Measurements from ENCODE around the gene SLC35F3.
A peak's percentile ranks its signal among the peaks of the same experiment; 100 is the strongest.
"Not testable (repeated sequence)": the region's sequence is repeated elsewhere in the genome, so short reads cannot be mapped to it uniquely, and the experiment has no call there.

SLC35F3 gene

GRCh38 chr1:234185438-234185837 is 281.0 kb downstream of the SLC35F3 start:
- no peak for DNase-seq (ENCODE audit: low read depth in 2 of 3, low spot score in 1 of 3)

GRCh38 chr1:234186037-234186688 is 281.7 kb downstream of the SLC35F3 start:
- DNase-seq (ENCODE audit: low read depth in 2 of 3, low spot score in 1 of 3) = peak in 1 of 3 donors; percentile 21

DNA sequence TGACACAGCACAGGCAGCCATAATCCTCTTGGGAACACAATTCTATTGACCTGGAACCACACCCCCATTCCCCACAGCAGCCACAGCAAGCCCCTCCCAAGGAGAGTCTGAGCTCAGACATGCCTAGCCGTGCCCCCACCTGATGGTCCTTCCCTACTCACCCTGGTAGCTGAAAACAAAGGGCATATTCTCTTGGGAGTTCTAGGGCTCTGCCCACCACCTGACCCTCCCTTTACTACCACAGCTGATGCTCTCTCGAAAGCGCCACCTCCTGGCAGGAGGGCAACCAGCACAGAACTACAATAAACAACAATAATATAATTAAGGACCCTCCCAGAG is 283.9 kb downstream of the SLC35F3 start:
- DNase-seq (ENCODE audit: low read depth in 2 of 3, low spot score in 1 of 3) = no peak

DNA sequence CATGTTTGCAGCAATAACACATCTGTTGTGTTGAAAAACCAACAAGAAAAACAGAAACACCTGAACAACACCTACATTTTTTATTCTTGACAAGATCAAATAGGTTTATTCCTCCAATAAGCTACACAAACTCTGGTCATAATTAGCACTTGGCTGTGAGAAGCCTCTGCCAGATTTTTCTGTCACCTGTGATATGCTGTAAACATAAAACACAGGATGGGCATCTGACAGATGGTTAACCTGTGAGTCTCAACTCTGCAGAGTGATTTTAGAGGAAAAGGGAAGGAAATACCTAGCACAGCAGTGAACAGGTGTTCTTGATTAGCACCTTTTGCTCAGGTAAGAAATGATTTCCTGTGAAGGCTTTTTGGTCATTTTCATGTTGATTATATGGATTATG is 293.4 kb downstream of the SLC35F3 start:
- DNase-seq (ENCODE audit: low read depth in 2 of 3, low spot score in 1 of 3) = no peak

DNA sequence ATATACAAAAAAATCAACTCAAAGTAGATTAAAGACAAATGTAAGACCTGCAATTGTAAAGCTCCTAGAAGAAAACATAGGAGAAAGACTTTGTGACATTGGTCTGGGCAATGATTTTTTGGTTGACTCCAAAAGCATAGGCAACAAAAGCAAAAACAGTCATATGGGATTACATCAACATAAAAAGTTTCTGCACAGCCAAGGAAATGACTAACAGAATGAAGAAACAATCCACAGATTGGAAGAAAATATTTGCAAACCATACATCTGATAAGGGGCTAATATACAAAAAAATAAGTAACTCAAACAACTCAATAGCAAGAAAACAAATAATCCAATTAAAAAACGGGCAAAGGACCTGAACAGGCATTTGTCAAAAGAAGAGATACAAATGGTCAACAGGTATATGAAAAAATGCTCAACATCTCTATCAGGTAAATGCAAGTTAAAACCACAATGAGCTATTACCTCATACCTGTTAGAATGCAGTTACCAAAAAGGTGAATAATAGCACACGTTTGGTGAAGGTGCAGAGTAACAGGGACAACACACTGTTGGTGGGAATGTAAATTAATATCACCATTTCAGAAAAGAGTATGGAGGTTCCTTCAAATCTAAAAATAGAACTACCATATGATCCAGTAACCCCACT is 295.1 kb downstream of the SLC35F3 start:
- DNase-seq (ENCODE audit: low read depth in 2 of 3, low spot score in 1 of 3) = no peak

DNA sequence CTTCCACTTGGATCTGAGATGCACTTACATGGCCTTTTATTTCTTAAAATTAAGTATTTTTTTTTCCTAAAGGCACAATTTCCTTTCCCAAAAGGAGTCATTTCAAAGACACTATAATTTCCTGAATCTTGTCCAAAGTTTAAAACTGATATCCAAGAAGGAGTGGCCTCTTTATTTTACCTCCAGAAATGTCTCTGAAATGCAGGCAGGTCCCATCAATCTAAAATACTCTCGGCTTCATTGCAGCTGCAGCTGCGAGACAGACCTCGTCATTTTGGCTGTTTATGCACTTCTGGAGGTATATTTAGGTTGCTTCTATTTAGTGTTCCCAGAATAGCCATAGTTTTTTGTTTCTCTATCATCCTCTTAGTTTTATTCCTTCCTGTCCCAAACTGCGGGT is 296.1 kb downstream of the SLC35F3 start:
- no peak for DNase-seq (ENCODE audit: low read depth in 2 of 3, low spot score in 1 of 3)

DNA sequence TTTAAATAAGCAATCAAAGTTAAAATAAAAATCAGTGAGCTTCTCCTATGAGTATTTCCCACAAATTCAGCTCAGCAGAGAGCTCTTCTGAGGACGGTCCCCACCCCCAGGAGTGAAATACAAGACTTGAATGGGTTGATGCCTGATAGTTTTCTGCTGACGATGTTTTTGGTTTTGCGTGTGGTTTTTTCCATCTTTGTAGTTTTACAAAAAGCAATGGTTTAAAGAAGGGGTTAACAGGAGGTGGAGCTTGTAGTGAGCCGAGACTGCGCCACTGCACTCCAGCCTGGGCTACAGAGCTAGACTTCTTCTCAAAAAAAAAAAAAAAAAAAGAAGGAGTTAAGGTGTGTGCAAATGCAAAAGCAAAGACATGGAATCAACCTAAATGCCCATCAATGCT is 297.1 kb downstream of the SLC35F3 start:
- DNase-seq (ENCODE audit: low read depth in 2 of 3, low spot score in 1 of 3) = no peak

- DNase-seq (ENCODE audit: low read depth in 2 of 3, low spot score in 1 of 3) = no peak
Measured at GRCh38 chr1:234205966-234206365, 301.5 kb downstream of the SLC35F3 start.

- no peak for DNase-seq (ENCODE audit: low read depth in 2 of 3, low spot score in 1 of 3)
Measured at GRCh38 chr1:234206651-234207284, 302.3 kb downstream of the SLC35F3 start.

- DNase-seq (ENCODE audit: low read depth in 2 of 3, low spot score in 1 of 3) = no peak
Measured at GRCh38 chr1:234208351-234208750, 303.9 kb downstream of the SLC35F3 start.

GRCh38 chr1:234208791-234209190 is 304.3 kb downstream of the SLC35F3 start:
- no peak for DNase-seq (ENCODE audit: low read depth in 2 of 3, low spot score in 1 of 3)

- DNase-seq (ENCODE audit: low read depth in 2 of 3, low spot score in 1 of 3) = not testable (repeated sequence)
Measured at GRCh38 chr1:234210429-234210828, 306.0 kb downstream of the SLC35F3 start.

DNA sequence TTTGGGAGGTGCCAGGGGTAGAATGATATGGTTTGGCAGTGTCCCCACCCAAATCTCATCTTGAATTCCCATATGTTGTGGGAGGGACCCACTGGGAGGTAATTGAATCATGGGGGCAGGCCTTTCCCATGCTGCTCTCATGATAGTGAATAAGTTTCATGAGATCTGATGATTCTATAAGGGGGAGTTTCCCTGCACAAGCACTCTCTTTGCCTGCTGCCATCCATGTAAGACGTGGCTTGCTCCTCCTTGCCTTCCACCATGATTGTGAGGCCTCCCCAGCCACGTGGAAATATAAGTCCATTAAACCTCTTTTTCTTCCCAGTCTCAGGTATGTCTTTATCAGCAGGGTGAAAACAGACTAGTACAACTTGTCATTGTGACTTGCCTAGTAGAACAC is 307.4 kb downstream of the SLC35F3 start:
- not testable (repeated sequence) for DNase-seq (ENCODE audit: low read depth in 2 of 3, low spot score in 1 of 3)

GRCh38 chr1:234212764-234213657 is 308.5 kb downstream of the SLC35F3 start:
- DNase-seq (ENCODE audit: low read depth in 2 of 3, low spot score in 1 of 3) = peak in 1 of 3 donors; percentile 25

GRCh38 chr1:234213658-234214128 is 309.2 kb downstream of the SLC35F3 start:
- DNase-seq (ENCODE audit: low read depth in 2 of 3, low spot score in 1 of 3) = no peak

DNA sequence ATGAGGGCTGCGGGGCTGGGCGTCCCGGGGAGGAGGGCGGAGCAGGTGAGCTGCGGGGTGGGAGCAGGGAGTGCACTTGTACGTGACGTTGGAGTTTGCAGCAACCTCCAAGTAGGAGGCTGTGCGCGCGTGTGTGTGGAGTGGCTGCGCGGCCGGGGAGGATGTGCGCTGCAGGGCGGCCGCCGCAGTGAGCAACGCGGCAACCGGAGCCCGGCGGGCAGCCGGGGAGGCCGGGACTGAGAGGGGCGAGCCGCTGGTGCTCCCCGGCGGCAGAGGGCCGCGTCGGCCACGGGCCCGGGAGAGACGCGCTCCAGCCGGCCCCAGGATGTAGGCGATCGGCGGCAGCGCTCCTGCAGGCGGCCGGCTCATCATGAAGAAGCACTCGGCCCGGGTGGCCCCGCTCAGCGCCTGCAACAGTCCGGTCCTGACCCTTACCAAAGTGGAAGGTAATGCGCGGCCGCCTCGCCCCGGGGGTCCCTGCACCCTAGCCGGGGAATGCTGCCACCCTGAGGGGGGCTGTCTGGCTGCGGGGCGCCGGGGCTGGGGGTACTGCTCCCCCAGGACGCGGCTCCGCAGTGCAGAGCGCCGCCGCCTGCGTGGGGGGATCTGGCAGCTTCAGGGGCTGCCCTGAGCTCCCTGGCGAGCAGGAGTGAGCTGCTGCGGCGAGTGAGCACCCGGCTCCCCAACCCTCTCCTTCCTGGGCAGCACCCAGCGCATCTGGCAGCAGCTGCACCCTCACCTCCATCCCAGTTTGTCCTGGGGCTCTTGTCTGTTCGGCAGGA is 309.8 kb downstream of the SLC35F3 start:
- DNase-seq (ENCODE audit: low read depth in 2 of 3, low spot score in 1 of 3) = peak in 2 of 3 donors; percentile 6 to 35

DNA sequence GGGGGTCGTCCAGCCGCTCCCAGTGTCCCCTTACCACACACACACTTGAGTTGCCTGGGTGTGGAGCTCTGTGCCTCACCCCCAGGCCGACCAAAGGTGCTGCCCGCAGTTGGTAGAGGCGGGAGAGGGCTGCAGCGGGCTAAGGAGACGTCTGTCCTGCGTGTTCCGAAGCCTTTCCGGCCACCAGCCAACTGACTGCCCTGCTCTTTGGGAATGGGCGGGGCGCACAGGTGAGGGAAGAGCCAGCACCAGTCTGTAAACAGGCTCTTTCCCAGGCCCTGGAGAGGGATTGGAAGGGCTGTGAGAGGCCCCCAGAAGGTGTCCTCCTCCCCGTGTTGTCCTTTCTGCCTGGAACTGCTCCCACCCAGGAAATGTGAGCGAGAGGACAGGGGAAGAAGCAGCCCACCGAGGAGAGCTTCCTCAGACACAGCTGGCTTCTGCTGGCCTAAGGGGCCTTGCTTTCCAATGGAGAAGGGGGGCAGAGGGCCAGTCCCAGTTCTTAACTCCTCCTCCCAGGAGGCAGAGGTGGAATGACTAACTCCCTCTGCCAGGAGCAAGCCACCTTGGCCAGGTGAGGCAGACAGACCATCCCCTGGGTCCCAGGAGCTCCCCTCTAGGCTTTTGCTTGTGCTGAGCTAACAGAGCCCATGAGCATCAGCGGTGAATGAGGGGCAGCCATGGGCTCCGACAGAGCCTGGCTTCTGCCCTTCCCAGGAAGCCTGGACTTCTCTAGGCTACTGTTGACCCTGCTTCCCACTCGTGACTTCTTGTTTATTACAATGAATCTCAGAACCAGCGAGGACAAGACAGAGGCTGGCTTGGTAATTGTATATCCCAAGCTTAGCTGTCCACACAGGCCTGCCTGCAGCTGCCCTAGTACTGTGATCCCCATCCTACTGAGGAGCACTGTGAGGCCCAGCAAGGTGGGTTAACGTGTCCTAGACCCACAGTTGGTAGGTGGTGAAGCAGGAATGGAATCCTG is 310.7 kb downstream of the SLC35F3 start:
- no peak for DNase-seq (ENCODE audit: low read depth in 2 of 3, low spot score in 1 of 3)

- DNase-seq (ENCODE audit: low read depth in 2 of 3, low spot score in 1 of 3) = no peak
Measured at GRCh38 chr1:234216116-234216703, 311.7 kb downstream of the SLC35F3 start.

DNA sequence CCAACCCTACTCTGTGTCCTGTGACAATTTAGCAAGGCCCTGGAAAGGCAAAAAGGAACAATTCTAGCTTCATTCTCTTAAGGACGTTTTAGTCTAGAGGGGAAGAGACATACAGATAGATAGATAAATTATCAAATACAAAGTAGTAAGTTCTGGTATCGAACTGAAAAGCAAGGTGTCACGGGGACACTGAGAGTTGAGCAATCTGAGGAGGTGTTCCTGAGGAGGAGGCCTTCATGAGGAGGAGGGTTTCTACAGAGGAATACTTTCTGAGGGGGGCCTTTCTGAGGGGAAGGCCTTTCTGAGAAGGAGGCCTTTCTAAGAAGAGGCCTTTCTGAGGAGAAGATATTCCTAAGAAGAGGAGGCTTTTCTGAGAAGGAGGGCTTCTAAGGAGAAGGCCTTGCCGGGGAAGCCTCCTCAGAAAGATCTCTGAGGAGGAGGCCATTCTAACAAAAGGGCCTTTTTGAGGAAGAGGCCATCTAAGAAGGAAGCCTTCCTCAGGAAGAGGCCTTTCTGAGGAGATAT is 312.9 kb downstream of the SLC35F3 start:
- no peak for DNase-seq (ENCODE audit: low read depth in 2 of 3, low spot score in 1 of 3)

Measured in stimulated activated CD4-positive, alpha-beta T cell treated with anti-CD3 and anti-CD28 coated beads, Interleukin-12 subunit alpha, Interleukin-12 subunit beta, amount 100 ng/mL, for 48 hours (primary cell).